HG03439 (cell line): ENCODE data around the gene VEGFD.
"Not testable (repeated sequence)": the region's sequence is repeated elsewhere in the genome, so short reads cannot be mapped to it uniquely, and the experiment has no call there.

ENCODE experiments used
- ATAC-seq: cut with Tn5 transposase; IDR thresholded peaks from one replicate; pipeline ENCODE4 v1.9.1; 2021; ENCODE audit warnings: mild to moderate bottlenecking, moderate library complexity; ENCODE audit not compliant: unreplicated experiment

The VEGFD gene

GRCh38 chrX:15310117-15310516, 74.1 kb downstream of the VEGFD start:
- no peak for ATAC-seq

DNA sequence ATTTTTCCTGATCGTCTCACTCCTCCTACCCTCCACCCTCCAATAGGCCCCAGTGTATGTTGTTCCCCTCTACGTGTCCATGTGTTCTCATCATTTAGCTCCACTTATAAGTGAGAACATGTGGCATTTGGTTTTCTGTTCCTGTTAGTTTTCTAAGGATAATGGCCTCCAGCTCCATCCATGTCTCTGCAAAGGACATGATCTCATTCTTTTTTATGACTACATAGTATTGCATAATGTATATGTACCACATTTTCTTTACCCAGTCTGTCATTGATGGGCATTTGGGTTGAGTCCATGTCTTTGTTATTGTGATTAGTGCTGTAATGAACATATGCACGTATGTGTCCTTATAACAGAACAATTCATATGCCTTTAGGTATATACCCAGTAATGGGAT, 78.3 kb downstream of the VEGFD start:
- not testable (repeated sequence) for ATAC-seq

- no peak for ATAC-seq
Observed at GRCh38 chrX:15301924-15302323, 82.3 kb downstream of the VEGFD start.

DNA sequence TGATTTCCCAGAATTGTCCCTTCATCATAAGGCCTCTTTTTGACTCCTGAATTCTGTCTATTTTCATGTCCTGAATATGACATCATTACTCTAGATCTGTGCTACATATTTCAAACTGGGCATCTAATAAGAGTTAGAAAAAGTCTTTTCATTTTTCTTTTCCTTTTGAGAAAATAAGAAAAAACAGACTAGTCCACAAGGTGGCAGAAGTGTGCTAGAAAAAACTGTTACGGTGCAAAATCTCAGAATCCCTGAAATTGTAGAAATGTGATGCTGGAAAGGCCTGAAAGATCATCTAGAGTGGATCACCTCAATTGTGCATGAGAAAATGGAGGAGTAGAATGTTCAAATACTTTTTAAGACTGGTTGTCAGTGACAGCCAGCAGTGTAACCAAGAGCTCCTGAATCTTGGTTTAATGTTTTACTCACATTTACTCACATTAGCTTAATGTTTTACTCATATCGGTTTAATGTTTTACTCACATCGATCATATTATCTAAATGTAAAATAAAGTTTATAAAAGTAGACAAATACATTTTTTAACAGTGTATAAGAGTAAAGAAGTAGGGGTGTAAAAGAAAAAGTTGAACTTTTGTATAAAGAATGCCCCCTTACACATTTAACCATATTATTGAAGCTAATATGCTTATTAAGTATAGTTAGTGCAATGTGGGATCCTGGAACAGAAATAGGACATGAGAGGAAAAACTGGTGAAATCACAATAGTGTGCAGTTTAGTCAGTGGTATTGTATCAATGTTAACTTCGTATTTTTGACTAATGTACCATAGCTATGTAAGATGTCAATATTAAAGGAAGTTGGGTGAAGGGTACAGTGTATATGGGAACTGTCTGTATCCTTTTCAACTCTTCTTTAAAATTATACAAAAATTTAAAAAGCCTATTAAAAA, 84.0 kb downstream of the VEGFD start:
- no peak for ATAC-seq

GRCh38 chrX:15298780-15299179, 85.4 kb downstream of the VEGFD start:
- ATAC-seq: no peak

GRCh38 chrX:15298201-15298600, 86.0 kb downstream of the VEGFD start:
- no peak for ATAC-seq
